NCI-H187 (cell line): ENCODE results near the gene FXYD5.
"Not testable (repeated sequence)": the region's sequence is repeated elsewhere in the genome, so short reads cannot be mapped to it uniquely, and the experiment has no call there.

Experiments
- DNase-seq, 2 experiments: peaks; one replicate each; lab custom pipeline; 2025; lab: John Stamatoyannopoulos, UW

Gene FXYD5

GRCh38 chr19:35136977-35137702 lies 17.4 kb upstream of the FXYD5 start:
- DNase-seq: no peak

GRCh38 chr19:35138305-35138892 lies 16.1 kb upstream of the FXYD5 start, which contains the start of gene FXYD1:
FXYD1 (plus strand) TSS chr19:35138824; CDS start chr19:35140080, 1,256 bp downstream.
- DNase-seq: no peak

- no peak for DNase-seq
Observed at GRCh38 chr19:35140207-35140961, 14.2 kb upstream of the FXYD5 start.

- DNase-seq: no peak
Observed at GRCh38 chr19:35140962-35141836, 13.3 kb upstream of the FXYD5 start.

- DNase-seq: no peak
Observed at GRCh38 chr19:35141837-35142605, 12.5 kb upstream of the FXYD5 start.

- DNase-seq: no peak
Observed at GRCh38 chr19:35142606-35143230, 11.8 kb upstream of the FXYD5 start.

GRCh38 chr19:35143231-35143715 lies 11.3 kb upstream of the FXYD5 start, which contains the start of gene FXYD7:
FXYD7 (plus strand) TSS chr19:35143255; CDS start chr19:35143334, 79 bp downstream.
- DNase-seq: no peak

- DNase-seq: no peak
Observed at GRCh38 chr19:35143818-35144217, 10.7 kb upstream of the FXYD5 start.

GRCh38 chr19:35144259-35144599 lies 10.3 kb upstream of the FXYD5 start:
- no peak for DNase-seq

- DNase-seq: no peak
Observed at GRCh38 chr19:35144600-35145436, 9.7 kb upstream of the FXYD5 start.

GRCh38 chr19:35146746-35147459 lies 7.6 kb upstream of the FXYD5 start:
- DNase-seq: no peak

- no peak for DNase-seq
Observed at GRCh38 chr19:35149463-35149862, 5.1 kb upstream of the FXYD5 start.

GRCh38 chr19:35150445-35150844 lies 4.1 kb upstream of the FXYD5 start:
- no peak for DNase-seq

- DNase-seq: no peak
Observed at GRCh38 chr19:35151273-35152065, 3.1 kb upstream of the FXYD5 start.

- not testable (repeated sequence) for DNase-seq
Observed at GRCh38 chr19:35153129-35153522, 1.4 kb upstream of the FXYD5 start.

GRCh38 chr19:35153701-35154524 lies 622 bp upstream of the FXYD5 start:
- DNase-seq: no peak

- no peak for DNase-seq
Observed at GRCh38 chr19:35155441-35155840, 906 bp downstream of the FXYD5 start.
